GM18520 (cell line): ENCODE measurements around the gene CSKMT.
"Not testable (repeated sequence)": the region's sequence is repeated elsewhere in the genome, so short reads cannot be mapped to it uniquely, and the experiment has no call there.

Experiments
- ATAC-seq: cut with Tn5 transposase; IDR thresholded peaks from one replicate; pipeline ENCODE4 v1.9.1; 2021; ENCODE audit not compliant: unreplicated experiment

CSKMT gene

DNA sequence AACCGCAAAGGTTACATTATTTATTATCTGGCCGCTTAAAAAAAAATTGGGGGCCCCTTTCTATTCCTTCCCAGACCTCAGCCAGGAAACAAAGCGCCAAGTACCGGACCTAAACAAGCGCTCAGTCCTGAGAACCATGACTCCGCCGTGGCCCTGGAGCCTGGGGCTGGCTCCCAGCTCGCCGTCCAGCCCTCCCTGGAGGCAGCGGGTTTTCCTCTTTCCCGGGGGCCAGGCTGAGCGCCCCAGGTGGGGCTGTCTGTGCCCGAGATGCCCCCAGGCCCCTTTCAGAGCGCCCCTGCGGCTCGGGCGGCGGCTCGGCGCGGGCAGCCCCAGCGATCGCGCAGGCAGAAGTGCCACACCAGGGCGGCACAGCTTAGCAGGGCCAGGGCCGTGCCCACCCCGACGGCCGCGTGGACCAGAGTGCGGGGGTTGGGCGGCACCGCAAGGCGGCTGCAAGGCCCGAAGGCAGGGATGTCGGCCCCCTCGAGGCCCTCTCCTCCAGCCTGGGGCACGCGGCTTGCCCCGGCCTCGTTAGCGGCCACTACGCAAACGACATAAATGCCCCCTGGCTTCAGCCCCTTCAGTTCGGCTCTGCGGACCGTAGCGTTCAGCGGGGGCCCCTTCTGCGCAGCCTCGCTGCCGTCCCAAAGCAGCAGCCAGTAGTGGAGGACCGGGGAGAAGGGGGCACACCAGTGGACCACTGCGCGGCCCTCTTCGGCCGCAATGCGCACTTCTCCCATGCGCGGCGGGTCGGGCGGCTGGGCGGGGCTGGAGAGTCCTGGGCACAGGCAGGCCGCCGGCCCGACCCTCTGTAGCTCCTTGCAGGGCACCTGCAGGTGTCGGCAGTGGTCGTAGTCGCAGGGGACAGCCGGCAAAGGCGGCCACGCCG, 22.6 kb downstream of the CSKMT start:
- no peak for ATAC-seq

DNA sequence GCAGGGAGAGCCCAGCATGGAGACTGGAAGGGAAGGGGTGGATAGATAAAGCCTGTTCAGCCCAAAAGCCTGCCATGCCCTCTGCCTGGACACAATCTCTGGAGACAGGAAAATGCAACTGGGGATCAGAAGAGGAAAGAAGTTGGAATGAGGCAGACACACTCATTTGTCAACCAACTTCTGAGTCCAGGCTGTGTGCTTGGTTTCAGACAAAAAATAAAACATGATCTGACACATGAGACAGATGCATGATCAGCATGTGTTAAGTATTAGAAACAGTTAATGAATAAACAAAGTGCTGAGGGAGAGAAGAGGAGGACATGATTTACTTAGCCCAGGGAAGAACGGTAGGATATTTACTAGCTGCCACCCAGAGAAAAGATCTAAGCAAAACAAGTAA, 23.4 kb downstream of the CSKMT start:
- ATAC-seq: no peak

DNA sequence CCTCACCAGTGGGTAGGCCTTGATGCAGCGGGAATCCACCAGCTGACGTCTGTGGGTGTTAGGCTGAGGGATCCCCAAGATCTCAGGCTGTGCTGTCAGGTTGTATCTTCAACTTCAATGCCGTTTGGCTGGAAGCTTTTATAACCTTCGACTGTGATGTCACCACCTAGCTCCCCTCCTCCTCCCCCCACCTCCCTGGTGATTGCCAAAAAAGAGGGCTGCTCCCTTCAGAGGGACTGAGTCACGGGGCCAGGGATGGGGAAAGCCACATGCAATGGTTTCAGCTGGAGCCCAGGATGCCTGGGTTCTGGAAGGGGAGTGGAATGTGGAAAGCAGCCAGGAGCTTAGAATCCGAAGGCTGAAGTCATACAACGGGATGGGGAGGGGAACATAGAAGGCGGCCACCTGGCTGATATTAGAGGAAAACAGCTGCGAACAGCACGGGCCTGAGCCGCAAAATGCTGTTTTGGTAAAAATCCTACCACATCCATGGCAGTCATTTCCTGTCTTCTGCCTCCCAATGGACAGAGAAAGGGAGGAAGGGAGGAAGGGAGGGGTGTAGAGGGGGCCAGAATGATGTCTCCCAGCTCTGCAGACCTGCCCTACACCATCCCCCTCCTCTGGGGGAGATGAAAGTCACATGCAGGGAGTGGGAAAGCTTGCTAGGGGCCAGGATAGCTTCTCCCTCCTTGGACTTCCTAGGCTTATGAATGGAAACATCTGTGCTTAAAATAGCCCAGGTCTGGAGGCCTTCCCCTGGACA, 24.5 kb downstream of the CSKMT start, which contains the start of gene LRRN4CL:
Gene LRRN4CL, minus strand, starts transcription at position 110 of the 763 bp plus-strand sequence. CDS start 1,022 bp downstream, outside the sequence.
- ATAC-seq: no peak

DNA sequence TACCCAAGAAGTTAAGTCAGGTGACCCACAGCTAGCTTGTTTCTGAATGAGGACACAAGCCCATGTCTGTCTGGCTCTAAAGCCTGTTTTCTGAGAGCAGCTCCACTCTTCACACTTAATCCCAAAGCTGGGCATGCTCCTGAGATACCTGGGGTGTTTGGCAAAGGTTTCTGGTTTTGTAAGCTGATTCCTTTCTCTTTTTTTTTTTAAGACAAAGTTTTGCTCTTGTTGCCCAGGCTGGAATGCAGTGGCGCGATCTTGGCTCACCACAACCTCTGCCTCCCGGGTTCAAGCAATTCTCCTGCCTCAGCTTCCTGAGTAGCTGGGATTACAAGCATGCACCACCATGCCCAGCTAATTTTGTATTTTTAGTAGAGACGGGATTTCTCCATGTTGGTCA, 28.5 kb downstream of the CSKMT start:
- ATAC-seq: not testable (repeated sequence)

DNA sequence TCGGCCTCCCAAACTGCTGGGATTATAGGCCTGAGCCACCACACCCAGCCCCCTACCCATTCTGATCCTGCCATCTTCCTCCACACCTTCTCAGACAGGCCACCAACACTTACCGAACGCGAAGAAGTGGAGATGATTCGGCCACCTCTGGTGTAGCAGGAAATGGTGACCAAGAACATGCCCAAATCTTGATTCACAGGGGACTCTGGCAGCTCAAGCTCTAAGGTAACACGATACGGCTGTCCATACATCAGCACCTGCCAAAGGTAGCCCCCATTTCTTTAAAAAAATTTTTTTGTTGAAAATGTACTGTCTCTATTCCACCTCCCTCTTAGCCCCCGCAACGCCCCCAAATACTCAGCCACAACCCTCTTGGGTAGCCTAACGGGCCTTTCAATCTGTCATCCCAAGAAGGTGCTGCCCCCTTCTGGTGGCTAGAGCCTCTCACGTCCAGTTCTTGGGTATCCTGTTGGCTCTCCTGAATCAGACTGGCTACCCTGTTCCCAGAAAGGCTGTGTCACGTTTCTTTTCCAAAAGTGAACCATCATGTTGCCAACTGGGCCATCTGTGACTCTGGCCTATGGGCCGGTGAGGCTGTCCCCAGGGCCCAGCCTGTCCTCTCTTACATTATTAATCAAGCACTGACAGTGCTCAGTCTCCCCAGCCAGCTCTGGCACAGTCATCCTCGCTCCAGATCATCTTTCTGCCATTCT, 29.5 kb downstream of the CSKMT start:
- no peak for ATAC-seq

DNA sequence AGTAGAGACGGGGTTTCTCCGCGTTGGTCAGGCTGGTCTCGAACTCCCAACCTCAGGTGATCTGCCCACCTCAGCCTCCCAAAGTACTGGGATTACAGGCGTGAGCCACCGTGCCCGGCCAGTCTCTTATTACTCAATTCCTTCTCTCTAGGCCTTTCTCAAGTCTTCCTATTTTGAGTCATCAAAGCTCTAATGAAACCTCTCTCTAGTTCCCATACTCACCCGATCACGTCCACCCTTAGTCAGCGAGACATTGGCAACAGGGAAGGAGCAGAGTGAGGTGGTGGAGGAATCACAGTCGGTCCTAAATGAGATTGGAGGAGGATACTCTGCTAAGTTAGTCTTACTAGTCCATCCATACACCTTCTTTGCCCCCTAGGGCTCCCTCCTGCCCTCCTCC, 37.1 kb downstream of the CSKMT start:
- no peak for ATAC-seq

DNA sequence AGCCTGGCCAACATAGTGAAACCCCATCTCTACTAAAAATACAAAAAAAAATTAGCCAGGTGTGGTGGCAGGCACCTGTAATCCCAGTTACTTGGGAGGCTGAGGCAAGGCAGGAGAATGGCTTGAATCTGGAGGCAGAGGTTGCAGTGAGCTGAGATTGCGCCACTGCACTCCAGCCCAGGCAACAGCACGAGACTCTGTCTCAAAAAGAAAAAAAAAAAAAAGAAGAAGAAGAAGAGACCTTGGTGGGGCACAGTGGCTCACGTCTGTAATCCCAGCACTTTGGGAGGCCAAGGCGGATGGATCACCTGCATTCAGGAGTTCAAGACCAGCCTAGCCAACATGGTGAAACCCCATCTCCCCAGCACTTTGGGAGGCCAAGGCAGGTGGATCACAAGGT, 38.8 kb downstream of the CSKMT start:
- ATAC-seq: not testable (repeated sequence)

DNA sequence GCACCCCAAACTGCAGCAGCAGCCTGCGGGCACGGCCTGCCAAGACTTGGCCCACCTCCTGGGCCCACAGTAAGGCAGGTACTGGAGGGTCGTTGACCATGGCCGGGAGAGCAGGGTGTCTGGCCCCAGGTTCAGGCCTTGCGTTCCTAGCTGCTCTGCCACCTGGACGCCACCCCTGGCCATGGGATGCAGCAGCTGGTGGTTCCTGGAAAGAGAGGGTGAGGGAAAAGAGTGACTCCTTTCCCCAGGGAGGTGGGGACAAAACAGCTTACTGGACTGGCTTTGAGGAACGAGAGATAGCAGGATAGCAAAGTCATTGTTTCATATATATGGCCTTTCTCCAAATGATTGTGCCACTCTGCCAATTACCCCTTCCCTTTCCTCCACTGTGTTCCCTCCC, 40.3 kb downstream of the CSKMT start:
- no peak for ATAC-seq

DNA sequence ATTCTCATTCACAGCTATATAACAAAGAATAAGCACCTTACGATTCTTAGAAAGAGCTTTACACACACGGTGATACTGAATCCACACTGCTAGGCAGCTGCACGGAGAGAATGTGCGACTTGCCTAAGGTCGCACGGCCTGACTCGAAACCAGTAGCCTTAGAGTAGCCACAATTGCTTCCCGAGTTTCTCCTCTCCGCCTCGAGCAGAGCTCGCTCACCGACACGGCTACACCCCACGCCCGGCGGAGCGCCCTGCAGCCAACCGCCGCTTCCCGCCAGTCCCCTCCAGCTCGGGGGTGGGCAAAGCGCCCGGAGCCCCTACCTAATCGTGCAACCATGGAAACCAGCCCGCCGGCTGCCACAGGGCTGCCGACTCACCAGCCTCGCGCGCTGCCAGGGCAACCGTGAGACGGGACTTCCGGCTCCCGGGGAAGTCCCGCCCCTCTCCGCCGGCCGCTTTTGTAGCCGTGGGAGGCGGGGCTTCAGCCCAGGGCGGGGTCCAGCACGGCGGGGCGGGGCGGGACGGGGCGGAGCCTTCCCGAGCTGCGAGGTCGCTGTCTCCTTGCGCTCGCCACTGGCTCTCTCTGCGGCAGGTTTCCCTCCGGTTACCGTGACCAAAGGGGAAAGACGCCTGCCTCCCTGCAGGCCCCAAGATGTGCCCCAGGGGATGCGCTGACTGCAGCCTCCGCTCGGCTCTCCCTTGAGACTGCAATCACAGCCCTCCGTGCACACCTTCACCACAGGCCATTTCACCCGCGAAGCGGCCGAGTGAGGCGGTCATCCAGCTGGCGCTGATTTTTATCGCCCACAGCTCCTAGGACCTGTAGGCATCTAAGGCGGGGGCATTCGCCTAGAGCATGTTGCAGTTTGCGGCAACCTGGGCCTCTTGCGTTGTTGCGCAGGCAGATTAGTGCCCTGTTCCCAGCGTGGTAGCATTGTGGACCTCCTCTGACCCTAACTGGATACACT, 41.1 kb downstream of the CSKMT start:
- peak; percentile 45 for ATAC-seq

DNA sequence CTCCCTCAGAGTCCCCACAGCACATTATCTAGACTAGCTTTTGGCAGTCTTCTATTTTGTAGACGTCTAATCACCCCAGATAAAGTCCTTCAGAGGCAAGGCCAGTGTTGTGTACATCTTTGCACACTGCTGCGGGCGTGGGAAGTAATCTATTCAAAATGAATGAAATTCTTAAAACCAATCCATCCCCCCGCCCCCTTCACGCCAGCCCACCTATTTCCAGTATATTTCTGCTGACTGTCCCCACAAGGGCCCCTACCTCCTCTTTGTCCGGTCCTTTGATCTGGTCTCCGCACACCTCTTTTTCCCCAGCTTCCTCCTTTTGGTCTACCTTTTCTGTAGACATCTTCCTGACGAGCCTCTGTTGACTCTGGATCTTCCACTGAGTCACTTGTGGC, 41.7 kb downstream of the CSKMT start:
- no peak for ATAC-seq

DNA sequence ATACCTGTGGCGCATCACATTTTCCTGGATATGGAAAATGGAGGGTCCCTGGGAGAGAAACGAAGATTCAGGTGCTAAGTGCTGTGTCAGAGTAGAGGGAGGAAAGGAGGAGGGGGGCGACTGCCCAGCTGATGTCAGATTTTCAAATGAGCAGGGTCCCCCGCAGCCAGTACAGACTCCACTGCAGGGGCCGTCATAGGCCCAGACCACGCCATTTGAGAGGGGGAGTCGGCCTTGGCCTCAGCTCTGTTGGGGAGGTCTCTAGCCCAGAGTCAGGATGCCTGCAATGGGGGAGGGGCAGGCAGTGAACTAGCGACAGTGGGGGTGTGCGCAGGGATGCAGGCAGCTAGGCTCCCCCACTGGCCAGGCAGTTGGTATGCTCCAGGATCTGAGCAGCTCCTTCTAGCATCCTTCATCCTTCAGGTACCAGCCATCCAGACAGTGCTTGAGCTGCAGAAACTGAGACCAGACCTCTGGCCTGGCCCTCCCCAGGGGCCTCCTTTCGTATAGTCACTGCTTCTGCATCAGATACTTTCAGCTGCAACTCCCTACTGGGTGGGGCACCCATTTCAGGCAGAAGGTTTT, 42.3 kb downstream of the CSKMT start, which contains the start of the genes BSCL2 and GNG3:
Gene BSCL2, minus strand, starts transcription at position 148 of the 585 bp plus-strand sequence. CDS start 229 bp downstream, outside the sequence.
Gene GNG3, plus strand, starts transcription at position 400 of the 585 bp plus-strand sequence. CDS start 620 bp downstream, outside the sequence.
- ATAC-seq: no peak

DNA sequence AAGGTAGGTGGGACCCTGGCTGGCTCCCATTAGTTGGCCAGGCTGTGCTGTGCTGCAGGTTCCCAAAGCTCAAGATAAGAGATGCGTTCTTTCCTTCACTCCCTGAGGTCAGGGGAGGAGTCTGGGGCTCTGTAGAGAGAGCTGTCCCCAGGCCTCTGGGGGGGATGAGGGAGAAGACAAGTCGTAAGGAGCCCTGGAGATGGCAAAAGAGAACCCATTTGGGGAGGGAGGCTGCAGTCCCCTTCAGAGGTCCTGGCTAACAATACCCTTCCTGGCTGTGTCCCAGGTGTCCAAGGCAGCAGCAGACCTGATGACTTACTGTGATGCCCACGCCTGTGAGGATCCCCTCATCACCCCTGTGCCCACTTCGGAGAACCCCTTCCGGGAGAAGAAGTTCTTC, 43.3 kb downstream of the CSKMT start:
- ATAC-seq: no peak

DNA sequence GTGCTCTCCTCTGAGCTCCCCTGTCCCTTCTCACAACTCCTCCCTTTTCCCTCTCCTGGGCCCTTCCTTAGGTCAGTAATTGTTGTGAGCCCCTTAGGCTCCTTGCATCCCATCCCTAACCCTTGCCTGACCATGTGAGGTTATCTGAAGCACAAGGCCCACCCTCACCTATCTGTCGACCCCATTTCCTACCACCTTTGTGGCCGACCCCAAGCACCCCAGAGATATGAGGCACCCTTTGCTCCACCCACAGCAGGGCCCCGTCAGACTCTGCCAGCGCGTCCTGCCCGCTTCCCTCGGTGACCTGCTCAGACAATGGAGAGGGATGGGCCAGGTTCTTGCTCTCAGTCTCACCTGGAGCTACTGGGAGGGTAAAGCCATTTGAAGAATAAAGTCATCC, 43.7 kb downstream of the CSKMT start:
- ATAC-seq: no peak

DNA sequence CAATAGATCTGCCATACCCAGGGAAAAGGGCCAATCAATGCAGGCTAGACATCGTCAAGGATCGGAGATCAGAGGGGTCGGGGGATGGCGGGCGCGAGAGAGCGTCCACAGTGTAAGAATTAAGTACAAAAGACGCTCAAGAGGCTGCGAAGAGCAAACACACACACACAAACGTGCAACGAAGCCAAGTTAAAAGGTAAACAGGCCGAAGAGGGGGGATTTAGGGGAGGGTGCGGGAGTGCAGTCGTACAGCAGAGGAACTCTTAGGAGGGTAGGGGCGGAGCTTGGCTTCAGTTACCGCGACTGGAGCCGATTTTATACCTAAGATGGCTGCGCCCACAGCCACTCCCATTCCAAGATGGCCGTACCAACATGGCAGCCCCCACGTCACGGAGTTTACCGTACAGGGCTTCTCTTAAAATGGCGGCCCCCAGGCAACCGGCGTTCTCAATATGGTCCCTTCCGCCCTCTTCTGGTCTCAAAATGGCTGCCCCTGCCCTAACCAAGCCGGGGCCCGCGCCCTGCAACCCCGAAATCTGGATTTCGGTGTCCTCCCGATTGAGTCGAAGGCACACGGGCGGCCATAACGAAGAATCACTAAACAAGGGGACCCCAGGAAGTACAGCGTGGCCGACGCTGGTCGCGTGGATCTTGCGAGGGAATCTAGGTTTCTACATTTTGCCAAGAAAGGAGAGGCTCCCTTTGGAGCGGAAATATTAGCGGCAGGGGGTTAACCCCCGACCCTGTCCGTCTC, 44.3 kb downstream of the CSKMT start:
- ATAC-seq: peak; percentile 52

DNA sequence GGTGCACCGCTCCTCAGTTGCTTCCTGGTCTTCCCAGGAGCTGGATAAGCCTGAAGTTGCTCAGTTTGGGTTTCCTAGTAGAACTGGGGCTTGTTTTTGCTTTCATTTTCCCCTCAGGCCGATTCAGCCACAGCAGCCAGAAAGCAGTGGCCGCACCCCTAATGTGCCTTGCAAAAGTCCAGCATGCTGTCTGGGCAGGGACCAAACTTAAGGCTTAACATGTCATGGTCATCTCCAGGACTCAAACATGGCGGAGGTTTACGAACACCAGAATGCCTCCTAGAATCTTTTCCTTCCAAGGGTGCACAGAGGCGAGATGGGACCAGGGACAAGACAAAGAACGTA, 44.9 kb downstream of the CSKMT start:
- ATAC-seq: no peak

DNA sequence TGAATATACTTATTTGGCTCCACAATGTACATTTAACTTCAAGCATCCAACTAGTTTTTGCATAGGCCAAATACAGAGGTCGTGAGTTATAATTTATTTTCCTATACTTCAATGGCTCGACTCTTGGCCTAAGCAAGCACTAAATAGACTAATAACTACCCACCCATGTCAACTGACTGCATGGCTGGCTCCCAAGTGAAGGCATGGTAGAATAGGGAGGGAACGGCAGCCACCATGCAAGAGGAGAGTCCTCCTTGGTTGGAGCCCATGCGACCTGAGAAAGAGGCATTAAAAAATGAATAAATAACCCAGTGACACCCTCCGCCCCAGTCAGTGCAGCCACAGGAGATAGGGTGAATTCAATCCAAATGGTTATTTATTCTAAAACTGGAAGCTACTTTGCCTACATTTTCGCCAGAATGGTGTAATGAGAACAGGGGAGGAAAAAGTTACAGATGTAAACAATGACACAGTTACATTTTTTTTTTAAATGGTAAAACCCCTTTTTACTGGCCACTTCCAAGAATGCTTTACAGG, 47.2 kb downstream of the CSKMT start:
- no peak for ATAC-seq

DNA sequence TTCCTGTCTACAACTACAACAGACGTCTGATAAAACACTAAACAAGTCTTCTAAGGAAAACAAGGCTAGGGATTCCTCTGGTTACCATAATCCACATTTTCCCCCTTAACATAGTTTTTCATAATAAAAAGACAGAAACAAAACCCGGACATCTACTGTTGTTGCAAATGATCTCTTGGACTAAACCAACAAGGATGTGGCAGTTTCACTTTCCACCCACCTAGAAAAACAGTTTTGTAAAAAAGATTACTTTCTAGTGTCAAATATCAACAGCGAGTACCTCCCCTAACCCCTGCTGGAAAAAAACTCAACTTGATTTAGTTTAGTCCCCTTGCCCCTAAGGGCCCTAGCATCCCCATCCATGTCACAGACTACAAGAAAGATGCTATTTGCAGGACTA, 47.7 kb downstream of the CSKMT start:
- no peak for ATAC-seq

DNA sequence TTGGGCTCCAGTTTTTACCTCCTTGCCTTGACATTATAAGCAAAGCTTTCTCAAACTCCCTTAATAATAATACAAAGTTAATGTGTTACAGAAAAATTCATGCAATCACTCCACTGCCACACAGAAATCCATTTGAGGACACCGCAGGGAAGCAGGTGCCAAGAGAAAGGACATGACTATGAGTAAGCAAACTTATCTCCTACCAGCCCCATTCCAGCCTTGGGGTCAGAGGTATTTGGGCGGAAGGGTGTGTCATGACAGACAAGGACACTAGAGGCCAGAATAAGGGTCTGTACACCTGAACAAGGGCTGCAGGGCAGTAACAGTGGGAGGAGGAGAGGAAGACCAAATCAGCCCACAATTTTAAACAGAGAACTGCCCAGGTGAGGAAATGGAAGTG, 48.2 kb downstream of the CSKMT start:
- no peak for ATAC-seq
